VCaP (cell line): Measurements from ENCODE around the gene ZC3HAV1L.
A peak's percentile ranks its signal among the peaks of the same experiment; 100 is the strongest.
"Not testable (repeated sequence)": the region's sequence is repeated elsewhere in the genome, so short reads cannot be mapped to it uniquely, and the experiment has no call there.

Experiments used
- H3K27ac ChIP-seq: fragments of 450-650 bp; 2 replicates; pipeline ENCODE4 v1.5.1; 2017
- CTCF ChIP-seq: fragments of 450-650 bp; conservative IDR thresholded peaks from 2 replicates; pipeline ENCODE4 v1.5.1; 2017; ENCODE audit warnings: mild to moderate bottlenecking, moderate library complexity

The ZC3HAV1L gene

DNA sequence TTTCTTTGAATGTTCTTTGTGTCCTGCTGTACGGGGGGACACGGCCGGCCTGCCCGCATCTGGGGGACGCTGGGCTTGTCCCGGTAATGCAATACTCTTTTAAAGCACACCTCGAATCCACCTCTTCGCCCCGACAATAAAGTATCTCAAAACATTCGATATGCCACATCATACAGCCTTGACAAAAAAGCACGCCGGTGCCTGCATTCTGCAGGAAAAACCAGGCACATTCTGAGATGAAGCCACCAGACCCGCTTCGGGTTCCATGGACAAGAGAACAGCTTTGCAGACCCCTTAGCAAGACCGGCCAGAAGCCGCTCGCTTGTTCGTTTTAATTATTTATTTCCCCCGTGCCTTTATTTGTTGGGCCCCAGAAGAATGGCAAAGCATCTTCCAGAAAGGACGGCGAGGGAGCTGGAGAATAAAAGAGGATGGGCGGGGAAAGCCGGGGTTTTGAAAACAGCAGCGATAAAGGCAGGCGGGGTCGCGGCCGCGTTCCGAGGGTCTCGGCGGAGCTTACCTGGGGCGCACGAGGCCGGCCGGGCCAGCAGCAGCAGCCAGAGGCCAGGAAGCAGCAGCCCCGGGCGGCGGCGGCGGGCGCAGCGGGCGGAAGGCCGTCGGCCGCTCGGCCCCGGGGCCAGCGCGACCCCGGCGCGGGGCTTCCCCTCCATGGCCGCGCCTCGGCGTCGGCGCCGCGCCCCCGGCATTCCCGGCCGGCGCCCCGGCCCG, 55.1 kb downstream of the ZC3HAV1L start:
- H3K27ac ChIP-seq: peak overlapping the region; percentile 91
- no peak for TF ChIP-seq CTCF

- peak overlapping the region; percentile 91 for H3K27ac ChIP-seq
Measured at GRCh38 chr7:138979988-138980562, 55.8 kb downstream of the ZC3HAV1L start.

GRCh38 chr7:138979226-138979979, 56.4 kb downstream of the ZC3HAV1L start:
- peak; percentile 32 for TF ChIP-seq CTCF
- peak overlapping the region; percentile 91 for H3K27ac ChIP-seq

More at GRCh38 chr7:138979988-138980562, 55.8 kb downstream of the ZC3HAV1L start:
- TF ChIP-seq CTCF: no peak

GRCh38 chr7:138978541-138979184, 57.2 kb downstream of the ZC3HAV1L start:
- no peak for TF ChIP-seq CTCF
- H3K27ac ChIP-seq: peak overlapping the region; percentile 91; the same call in 1 of the 2 replicates

GRCh38 chr7:138976161-138976560, 59.7 kb downstream of the ZC3HAV1L start:
- H3K27ac ChIP-seq: not testable (repeated sequence)
